Tibial nerve (tissue), 4 donors: ENCODE results near the gene TCIRG1. TPM values are rescaled to one million over a fixed set of nuclear protein-coding genes. Genes with fewer than 3 reads are reported as not detected.

Experiments
- DNase-seq, 2 donors: peaks; one replicate each; pipeline ENCODE4 v3.0.0-alpha.2; 2019; ENCODE audit warnings: low spot score in 2 of 2
- H3K27ac ChIP-seq, 4 donors: fragments of 200-600 bp; sonication (generic) in 3 of 4; one replicate each; pipeline ENCODE4 v1.5.1; 2017 to 2019; ENCODE audit warnings: mild to moderate bottlenecking in 1 of 4
- H3K27me3 ChIP-seq, 2 donors: fragments of 200-600 bp; sonication (generic) in 1 of 2; one replicate each; pipeline versions ENCODE4 v1.5.1 to v1.6.0; 2017 to 2019
- H3K36me3 ChIP-seq, 3 donors: fragments of 200-600 bp; sonication (generic); one replicate each; pipeline ENCODE4 v1.5.1; 2018 to 2019
- H3K4me1 ChIP-seq, 4 donors: fragments of 200-600 bp; sonication (generic) in 3 of 4; one replicate each; pipeline ENCODE4 v1.5.1; 2017 to 2019
- H3K4me3 ChIP-seq, 4 donors: fragments of 200-600 bp; sonication (generic) in 3 of 4; one replicate each; pipeline ENCODE4 v1.5.1; 2017 to 2019; ENCODE audit warnings: mild to moderate bottlenecking in 1 of 4, moderate library complexity in 1 of 4
- H3K9me3 ChIP-seq, 4 donors: fragments of 200-600 bp; sonication (generic) in 3 of 4; one replicate each; pipeline ENCODE4 v1.5.1; 2017 to 2019
- CTCF ChIP-seq, 5 experiments: fragments of 200-600 bp in 3 of 5; fragments of 450-650 bp in 2 of 5; sonication (generic) in 3 of 5; IDR thresholded peaks; one replicate each; pipeline ENCODE4 v1.5.1; 2016 to 2019; ENCODE audit warnings: antibody characterized with exemption in 5 of 5, mild to moderate bottlenecking in 3 of 5, moderate library complexity in 2 of 5
- EP300 ChIP-seq, 2 donors: sonication (generic); formaldehyde crosslinking; IDR thresholded peaks; one replicate each; pipeline ENCODE4 v1.6.1; 2017; ENCODE audit warnings: antibody characterized with exemption in 2 of 2, mild to moderate bottlenecking in 1 of 2
- POLR2A ChIP-seq, 2 donors: fragments of 450-650 bp; IDR thresholded peaks; one replicate each; pipeline ENCODE4 v1.6.1; 2017; ENCODE audit warnings: antibody characterized with exemption in 2 of 2, mild to moderate bottlenecking in 2 of 2, moderate library complexity in 2 of 2
- WGBS, 2 donors: methylation state at CpG; one replicate each; pipeline ENCODE4 v1.1.5; 2018; 5-methylcytosine and 5-hydroxymethylcytosine counted together
- total RNA-seq, 4 donors: library from RNA; depleted of rRNA; stranded (reverse); fragments of >200 nt; gene quantifications; one replicate each; pipeline ENCODE4 v1.1.0, GENCODE V29; 2016

TCIRG1 gene
- total RNA-seq, 4 donors from 2014 or later = 142 to 439 (median 183) TPM

DNA sequence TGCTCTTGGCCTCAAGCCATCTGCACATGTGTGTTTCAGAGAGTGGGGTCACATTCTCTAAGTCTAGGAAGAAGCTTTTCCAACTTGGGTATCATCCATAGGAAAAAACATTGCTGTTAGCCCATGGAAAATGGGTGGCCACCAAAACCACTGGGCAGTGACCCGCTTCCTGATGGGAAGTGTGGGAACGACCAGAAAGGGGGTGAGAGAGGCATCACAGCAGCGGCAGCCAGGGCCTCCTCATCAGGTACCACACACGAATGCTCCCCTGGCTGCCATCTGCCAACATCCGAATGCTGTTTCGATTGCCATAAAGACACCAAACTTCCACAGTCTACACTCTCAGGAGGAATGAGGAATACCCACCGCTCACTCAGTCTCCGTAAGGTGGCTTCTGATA lies 42.0 kb downstream of the TCIRG1 start:
- no peak for TF ChIP-seq CTCF (IDR thresholded peaks at IDR 0.05)
- TF ChIP-seq POLR2A (IDR thresholded peaks at IDR 0.05) = no peak
- TF ChIP-seq EP300 (IDR thresholded peaks at IDR 0.05) = no peak
- H3K4me1 ChIP-seq = no peaks in the 10 kb centered on the region
- H3K36me3 ChIP-seq = peaks cover 0 to 34% (median 0%) of the 10 kb centered on the region in 3 donors
- DNase-seq = no peak
- H3K9me3 ChIP-seq = no peaks in the 10 kb centered on the region
- H3K4me3 ChIP-seq = no peak overlapping the region
- 95 to 97% methylated on average over 8 of the region's 8 CpGs for WGBS, 2 donors
- H3K27me3 ChIP-seq = no peaks in the 10 kb centered on the region
- no peak overlapping the region for H3K27ac ChIP-seq

DNA sequence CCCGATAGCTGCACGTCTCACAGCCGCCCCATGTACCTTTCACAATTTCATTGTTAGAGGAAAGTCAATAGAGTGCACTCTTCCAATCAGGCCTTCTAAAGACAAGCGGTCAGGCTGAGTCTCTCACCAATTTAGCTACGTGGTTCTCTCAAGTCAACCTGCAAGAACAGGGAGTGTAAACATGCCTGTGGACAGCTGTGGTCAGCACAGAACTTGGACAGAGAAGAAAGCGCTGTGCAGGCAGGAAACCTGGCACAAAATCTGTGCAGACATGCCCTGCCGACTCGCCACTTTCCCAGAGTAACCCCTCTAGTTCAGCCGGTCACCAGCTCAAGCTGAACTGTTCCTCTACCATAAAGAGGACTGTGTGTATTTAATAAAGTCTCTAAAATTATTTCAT lies 42.9 kb downstream of the TCIRG1 start:
- no peak for TF ChIP-seq CTCF (IDR thresholded peaks at IDR 0.05)
- TF ChIP-seq EP300 (IDR thresholded peaks at IDR 0.05) = no peak
- TF ChIP-seq POLR2A (IDR thresholded peaks at IDR 0.05) = no peak
- Histone ChIP-seq H3K27me3 (no peaks in the 10 kb centered on the region), H3K4me3 (no peak overlapping the region), H3K4me1 (no peaks in the 10 kb centered on the region), H3K9me3 (no peaks in the 10 kb centered on the region), H3K36me3 (peaks cover 0 to 33% (median 0%) of the 10 kb centered on the region in 3 donors), H3K27ac (no peak overlapping the region)
- DNase-seq = no peak
- WGBS, 2 donors = 87 to 89% methylated on average over 9 of the region's 9 CpGs

DNA sequence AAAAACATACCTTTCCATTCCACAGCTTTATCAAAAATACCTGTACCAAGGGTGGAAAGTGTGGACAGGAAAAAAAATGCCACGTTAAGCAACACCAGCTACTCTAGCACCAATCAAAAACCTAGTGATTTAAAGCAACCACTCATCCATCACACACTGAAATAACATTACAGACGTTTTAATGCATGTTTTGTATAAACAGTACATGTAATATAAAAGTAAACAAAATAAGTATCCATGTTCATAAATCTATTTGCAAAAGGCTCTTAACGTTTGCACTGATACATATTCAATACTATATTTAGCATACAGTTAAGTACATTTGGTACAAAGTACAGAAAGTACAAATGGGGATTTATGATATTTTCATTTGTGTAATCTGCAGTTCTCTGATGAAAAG lies 43.7 kb downstream of the TCIRG1 start:
- DNase-seq = no peak
- no peaks in the 10 kb centered on the region for H3K27me3 ChIP-seq
- H3K4me3 ChIP-seq = no peak overlapping the region
- WGBS, 2 donors = 55 to 59% methylated on average over 3 of the region's 3 CpGs
- peaks cover 0 to 27% (median 0%) of the 10 kb centered on the region in 3 donors for H3K36me3 ChIP-seq
- TF ChIP-seq POLR2A (IDR thresholded peaks at IDR 0.05) (no peak), EP300 (IDR thresholded peaks at IDR 0.05) (no peak), CTCF (IDR thresholded peaks at IDR 0.05) (no peak)
- no peaks in the 10 kb centered on the region for H3K4me1 ChIP-seq
- no peak overlapping the region for H3K27ac ChIP-seq
- H3K9me3 ChIP-seq = no peaks in the 10 kb centered on the region

- no peaks in the 10 kb centered on the region for H3K9me3 ChIP-seq
- 90 to 94% methylated on average over 3 of the region's 3 CpGs for WGBS, 2 donors
- no peak overlapping the region for H3K4me3 ChIP-seq
- H3K27ac ChIP-seq = no peak overlapping the region
- TF ChIP-seq POLR2A (IDR thresholded peaks at IDR 0.05) = no peak
- TF ChIP-seq CTCF (IDR thresholded peaks at IDR 0.05) = no peak
- TF ChIP-seq EP300 (IDR thresholded peaks at IDR 0.05) = no peak
- peaks cover 0 to 22% (median 0%) of the 10 kb centered on the region in 3 donors for H3K36me3 ChIP-seq
- DNase-seq = no peak
- no peaks in the 10 kb centered on the region for H3K27me3 ChIP-seq
- H3K4me1 ChIP-seq = no peaks in the 10 kb centered on the region
Observed at GRCh38 chr11:68083517-68083916, 44.7 kb downstream of the TCIRG1 start.

DNA sequence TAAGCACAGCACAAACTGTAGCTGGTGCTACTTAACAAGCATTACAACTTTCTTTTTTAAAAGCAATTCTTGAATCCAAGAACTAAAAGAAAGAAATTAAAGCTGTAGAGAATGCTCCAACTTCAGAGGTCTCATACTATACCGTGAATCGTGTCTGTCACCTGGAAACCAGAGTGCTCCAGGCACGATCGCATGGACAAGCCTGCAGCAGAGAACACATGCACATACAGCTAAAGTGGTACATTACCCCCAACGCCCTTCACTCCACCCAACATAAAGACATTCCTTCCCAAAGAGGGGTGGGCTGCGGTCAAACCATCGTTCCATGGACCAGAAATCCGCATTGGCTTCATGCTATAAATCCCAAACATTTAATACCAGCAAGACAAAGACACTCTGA lies 50.9 kb downstream of the TCIRG1 start:
- no peaks in the 10 kb centered on the region for H3K9me3 ChIP-seq
- no peaks in the 10 kb centered on the region for H3K36me3 ChIP-seq
- no peak for TF ChIP-seq POLR2A (IDR thresholded peaks at IDR 0.05)
- TF ChIP-seq EP300 (IDR thresholded peaks at IDR 0.05) = no peak
- TF ChIP-seq CTCF (IDR thresholded peaks at IDR 0.05) = no peak
- peaks cover 0 to 17% (median 2%) of the 10 kb centered on the region in 4 donors for H3K4me1 ChIP-seq
- H3K27me3 ChIP-seq = no peaks in the 10 kb centered on the region
- whole genome bisulfite sequencing, 2 donors = 90 to 93% methylated on average over 8 of the region's 8 CpGs
- DNase-seq = no peak
- H3K27ac ChIP-seq = no peak overlapping the region
- no peak overlapping the region for H3K4me3 ChIP-seq
